GOT3 (cell line): Measurements from ENCODE around the gene POC1A.

Experiments used
- DNase-seq: peaks from one replicate; lab custom pipeline; 2025; ENCODE audit warnings: mixed read lengths; lab: John Stamatoyannopoulos, UW

POC1A gene

DNA sequence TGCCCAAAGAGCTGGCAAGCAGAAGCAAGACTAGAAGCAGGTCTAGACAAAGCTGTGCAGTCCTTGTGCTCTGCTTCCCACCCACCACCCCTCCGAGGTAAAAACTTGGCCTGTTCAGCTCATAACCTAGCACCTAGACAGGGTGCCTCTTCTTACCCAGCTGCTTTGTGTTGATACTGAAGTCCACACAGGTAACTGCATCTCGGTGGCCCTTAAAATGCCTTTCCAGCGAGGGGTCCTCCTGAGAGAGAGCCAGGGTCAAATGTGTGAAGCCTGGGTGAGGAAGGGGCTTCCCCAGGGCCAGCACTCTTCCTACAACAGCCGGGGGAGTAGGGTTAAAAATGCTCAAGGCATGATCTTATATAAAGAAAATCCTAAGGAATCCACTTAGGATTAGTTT is 3.4 kb downstream of the POC1A start:
- no peak for DNase-seq

GRCh38 chr3:52150357-52150756 is 3.9 kb downstream of the POC1A start:
- DNase-seq, result no peak

DNA sequence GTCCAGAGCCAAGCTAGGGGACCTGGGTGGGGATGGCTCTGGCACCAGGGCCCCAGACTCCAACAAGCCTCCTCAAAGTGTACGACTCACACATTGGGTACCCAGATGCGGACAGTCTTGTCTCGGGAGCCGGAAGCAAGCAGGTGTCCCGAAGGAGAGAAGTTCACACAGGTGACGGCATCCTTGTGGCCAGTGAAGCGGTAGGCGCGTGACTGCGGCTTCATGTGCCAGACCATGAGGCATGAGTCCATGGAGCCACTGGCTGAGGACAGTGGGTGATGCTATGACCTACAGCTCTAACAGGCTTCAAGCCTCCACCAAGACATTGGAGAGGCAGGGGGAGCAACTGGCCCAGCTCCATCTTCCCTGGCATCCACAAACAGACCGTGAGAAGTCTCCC is 4.5 kb downstream of the POC1A start:
- DNase-seq, result no peak

DNA sequence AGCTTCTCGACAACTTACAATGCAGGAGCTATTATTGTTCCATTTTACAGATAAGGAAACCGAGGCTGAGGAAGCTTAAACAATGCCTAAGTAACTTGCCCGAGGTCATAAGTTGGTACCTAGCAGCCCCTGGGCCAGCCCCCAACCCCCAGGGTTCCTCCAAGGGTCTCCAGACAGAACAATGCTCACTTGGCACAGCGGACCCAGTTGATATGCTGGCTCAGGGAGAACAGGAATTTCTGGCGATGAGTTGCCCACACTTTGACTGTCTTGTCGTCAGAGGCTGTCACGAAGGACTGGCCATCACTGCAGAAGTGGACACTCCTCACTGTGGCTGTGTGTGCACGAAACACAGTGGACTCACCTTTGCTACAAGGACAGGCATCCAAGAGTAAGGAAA is 5.2 kb downstream of the POC1A start:
- no peak for DNase-seq

- DNase-seq, result no peak
Measured at GRCh38 chr3:52147804-52148203, 6.4 kb downstream of the POC1A start.

- no peak for DNase-seq
Measured at GRCh38 chr3:52146811-52147210, 7.4 kb downstream of the POC1A start.

- no peak for DNase-seq
Measured at GRCh38 chr3:52146189-52146588, 8.0 kb downstream of the POC1A start.

DNA sequence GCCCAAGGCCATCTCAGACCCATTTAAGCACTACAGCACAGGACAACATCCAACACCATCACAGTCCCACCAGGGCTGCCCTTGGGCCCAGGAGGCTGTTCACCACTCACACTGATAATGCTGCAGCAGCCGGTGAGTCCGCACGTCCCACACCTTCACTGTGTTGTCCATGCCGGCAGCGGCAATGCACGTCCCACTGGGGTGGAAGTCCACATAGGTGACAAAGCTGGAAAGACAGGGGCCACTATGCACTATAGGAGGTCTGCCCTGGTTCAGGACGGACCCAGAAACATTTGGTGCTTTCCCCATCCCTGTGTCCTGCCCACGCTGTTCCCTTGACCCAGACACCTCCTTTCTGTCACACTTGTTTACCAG is 8.5 kb downstream of the POC1A start:
- no peak for DNase-seq

GRCh38 chr3:52144796-52145735 is 9.2 kb downstream of the POC1A start:
- DNase-seq, result no peak

- DNase-seq, result peak; percentile 12
Measured at GRCh38 chr3:52144034-52144795, 10.0 kb downstream of the POC1A start.

- no peak for DNase-seq
Measured at GRCh38 chr3:52143616-52144015, 10.6 kb downstream of the POC1A start.

GRCh38 chr3:52143156-52143555 is 11.1 kb downstream of the POC1A start:
- DNase-seq, result no peak

DNA sequence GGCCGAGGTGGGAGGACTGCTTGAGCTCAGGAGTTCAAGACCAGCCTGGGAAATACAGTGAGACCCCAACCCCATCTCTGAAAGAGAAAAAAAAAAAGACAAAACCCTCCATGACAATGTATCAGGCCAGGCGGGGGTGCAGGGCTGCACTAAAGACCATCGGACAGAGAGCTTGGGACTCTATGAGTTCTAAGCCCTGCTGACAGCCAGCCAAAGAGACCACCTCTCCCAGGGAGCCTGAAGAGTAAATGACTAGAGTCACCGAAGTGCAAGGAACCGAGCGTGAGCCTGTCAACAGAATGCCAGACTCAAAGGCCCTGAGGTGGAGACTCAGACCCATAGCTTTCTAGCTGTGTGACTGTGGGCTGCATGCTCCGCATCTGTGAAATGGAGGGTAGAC is 12.5 kb downstream of the POC1A start:
- no peak for DNase-seq

- DNase-seq, result no peak
Measured at GRCh38 chr3:52140769-52141168, 13.5 kb downstream of the POC1A start.

DNA sequence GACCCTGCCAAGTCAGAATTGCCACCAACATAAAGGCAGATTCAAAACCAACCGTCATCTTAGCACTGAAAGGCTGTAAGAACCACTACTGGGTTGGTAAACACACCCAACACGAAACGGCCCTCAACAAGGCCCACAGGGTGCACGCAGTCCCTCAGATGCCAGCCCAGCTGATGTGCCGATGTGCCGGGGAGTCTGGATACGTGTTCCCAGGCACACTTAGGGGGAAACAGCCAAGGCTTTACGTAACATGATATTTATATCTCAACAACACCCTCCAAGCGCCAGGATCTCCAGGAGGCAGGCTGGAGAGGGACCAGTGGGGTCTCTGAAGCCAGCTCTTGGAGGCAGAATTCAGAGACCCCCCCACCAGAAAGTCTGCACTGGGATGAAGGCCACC is 14.2 kb downstream of the POC1A start:
- no peak for DNase-seq

GRCh38 chr3:52137311-52137710 is 16.9 kb downstream of the POC1A start:
- DNase-seq, result no peak

GRCh38 chr3:52136513-52136912 is 17.7 kb downstream of the POC1A start:
- DNase-seq, result no peak

DNA sequence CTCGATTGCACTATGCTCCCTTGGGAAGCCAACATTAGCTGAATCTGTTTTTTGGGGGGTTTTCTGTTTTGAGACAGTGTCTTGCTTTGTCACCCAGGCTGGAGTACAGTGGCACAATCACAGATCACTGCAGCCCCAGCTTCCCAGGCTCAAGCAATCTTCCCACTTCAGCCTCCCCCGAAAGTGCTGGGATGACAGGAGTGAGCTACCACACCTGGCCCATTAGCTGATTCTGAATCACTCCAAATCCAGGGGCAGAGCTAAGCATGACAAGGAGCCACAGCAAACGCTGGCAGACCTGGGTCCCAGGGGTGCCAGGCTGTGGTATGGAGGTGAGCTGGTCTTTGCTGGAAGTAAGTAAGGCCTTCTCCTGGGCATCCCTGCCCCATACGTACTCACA is 18.9 kb downstream of the POC1A start:
- no peak for DNase-seq

- DNase-seq, result no peak
Measured at GRCh38 chr3:52134761-52135160, 19.5 kb downstream of the POC1A start.

GRCh38 chr3:52132930-52133329 is 21.3 kb downstream of the POC1A start:
- no peak for DNase-seq

GRCh38 chr3:52132041-52132440 is 22.2 kb downstream of the POC1A start:
- no peak for DNase-seq

DNA sequence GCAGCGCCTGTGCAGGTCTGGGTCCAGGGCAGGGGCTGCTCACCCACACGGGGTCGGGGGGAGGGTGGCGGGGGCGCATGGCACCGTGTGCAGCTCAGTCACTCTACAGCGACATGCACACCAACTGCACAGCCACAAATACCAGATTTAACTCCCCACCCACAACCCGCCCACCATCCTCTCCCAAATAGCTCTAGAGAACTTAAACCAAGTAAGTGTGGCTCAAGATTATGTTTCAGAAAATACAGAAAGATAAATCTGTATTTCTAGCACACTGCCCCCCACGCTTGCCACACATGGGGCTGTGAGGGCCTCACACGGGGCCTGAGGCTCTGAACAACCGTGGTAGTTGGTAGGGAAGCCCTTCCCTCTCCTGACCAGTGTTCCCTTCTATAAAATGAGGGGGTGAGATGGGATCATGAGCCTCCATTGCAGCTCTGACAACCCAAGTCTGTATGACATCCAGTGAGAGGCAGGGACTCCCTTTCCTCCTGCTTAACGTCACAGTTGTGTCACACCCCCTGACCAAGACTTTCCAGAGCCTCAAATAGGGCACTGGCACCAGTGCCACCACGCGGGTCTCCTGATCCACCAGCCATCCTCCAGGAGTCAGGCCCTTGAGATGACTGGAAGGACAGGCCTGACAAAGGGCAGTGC is 23.1 kb downstream of the POC1A start:
- no peak for DNase-seq
